H9 (cell line): ENCODE data around the gene TTYH2. TPM values are rescaled to one million over a fixed set of nuclear protein-coding genes. Genes with fewer than 3 reads are reported as not detected.

Experiments used
- DNase-seq: peaks from one replicate; pipeline ENCODE4 v3.0.0-alpha.2; 2017
- H2AFZ ChIP-seq: one replicate; pipeline ENCODE4 v1.6.1; 2013; ENCODE audit warnings: mild to moderate bottlenecking, low read length, control low read depth, moderate library complexity
- H2AK5ac ChIP-seq: 2 replicates; pipeline ENCODE4 v1.6.1; 2013; ENCODE audit warnings: low read length, control low read depth, mixed read lengths; ENCODE audit not compliant: insufficient read length
- H2BK120ac ChIP-seq: one replicate; pipeline ENCODE4 v1.6.1; 2013; ENCODE audit warnings: low read depth, mild to moderate bottlenecking, low read length, control low read depth, inconsistent platforms; ENCODE audit not compliant: poor library complexity, severe bottlenecking
- H2BK12ac ChIP-seq: 2 replicates; pipeline ENCODE4 v1.6.1; 2013; ENCODE audit warnings: low read length, control low read depth, mixed read lengths, low read depth; ENCODE audit not compliant: insufficient read length
- H2BK15ac ChIP-seq: 2 replicates; pipeline ENCODE4 v1.6.1; 2013; ENCODE audit warnings: low read depth, low read length, control low read depth
- H2BK20ac ChIP-seq: one replicate; pipeline ENCODE4 v1.6.1; 2013; ENCODE audit warnings: low read depth, mild to moderate bottlenecking, low read length, control low read depth, inconsistent platforms; ENCODE audit not compliant: poor library complexity, severe bottlenecking
- H2BK5ac ChIP-seq: 2 replicates; pipeline ENCODE4 v1.6.1; 2013; ENCODE audit warnings: low read length, control low read depth, mixed read lengths; ENCODE audit not compliant: insufficient read length
- H3K14ac ChIP-seq: 2 replicates; pipeline ENCODE4 v1.6.1; 2013; ENCODE audit warnings: low read length, control low read depth; ENCODE audit not compliant: insufficient read depth
- H3K18ac ChIP-seq: 2 replicates; pipeline ENCODE4 v1.6.1; 2013; ENCODE audit warnings: low read depth, mild to moderate bottlenecking, mixed read lengths, low read length, control low read depth; ENCODE audit not compliant: insufficient read length
- H3K23ac ChIP-seq: 2 replicates; pipeline ENCODE4 v1.6.1; 2013; ENCODE audit warnings: low read length, control low read depth, mixed read lengths, low read depth; ENCODE audit not compliant: insufficient read length
- H3K23me2 ChIP-seq: 2 replicates; pipeline ENCODE4 v1.6.1; 2013; ENCODE audit warnings: low read depth, mild to moderate bottlenecking, mixed read lengths, low read length, control low read depth; ENCODE audit not compliant: insufficient read length, poor library complexity, severe bottlenecking
- H3K27ac ChIP-seq: 2 replicates; pipeline ENCODE4 v1.5.1; 2013; ENCODE audit warnings: low read length, control low read depth, mixed read lengths, low read depth; ENCODE audit not compliant: insufficient read length
- H3K27me3 ChIP-seq: 2 replicates; pipeline ENCODE4 v1.6.1; 2013; ENCODE audit warnings: low read length, control low read depth, inconsistent platforms; ENCODE audit not compliant: insufficient read depth
- H3K4ac ChIP-seq: 2 replicates; pipeline ENCODE4 v1.6.1; 2013; ENCODE audit warnings: low read depth, mild to moderate bottlenecking, control low read depth, inconsistent platforms, low read length, moderate library complexity
- H3K4me1 ChIP-seq: 2 replicates; pipeline ENCODE4 v1.6.1; 2013; ENCODE audit warnings: low read length, control low read depth, inconsistent platforms; ENCODE audit not compliant: insufficient read depth
- H3K4me2 ChIP-seq: 2 replicates; pipeline ENCODE4 v1.6.1; 2013; ENCODE audit warnings: low read length, control low read depth, mixed read lengths; ENCODE audit not compliant: insufficient read length, insufficient read depth
- H3K56ac ChIP-seq: 2 replicates; pipeline ENCODE4 v1.6.1; 2013; ENCODE audit warnings: low read depth, mild to moderate bottlenecking, mixed read lengths, low read length, control low read depth; ENCODE audit not compliant: insufficient read length
- H3K79me1 ChIP-seq: 2 replicates; pipeline ENCODE4 v1.6.1; 2013; ENCODE audit warnings: low read depth, mild to moderate bottlenecking, moderate library complexity, low read length, control low read depth, inconsistent platforms; ENCODE audit not compliant: insufficient read depth, poor library complexity, severe bottlenecking
- H3K79me2 ChIP-seq: 2 replicates; pipeline ENCODE4 v1.6.1; 2013; ENCODE audit warnings: low read length, control low read depth, inconsistent platforms; ENCODE audit not compliant: insufficient read depth
- H3K9ac ChIP-seq: 2 replicates; pipeline ENCODE4 v1.6.1; 2013; ENCODE audit warnings: low read length, control low read depth, mixed read lengths; ENCODE audit not compliant: insufficient read length; ENCODE audit errors: extremely low read depth
- H3K9me3 ChIP-seq: one replicate; pipeline ENCODE4 v1.6.1; 2013; ENCODE audit warnings: low read depth, low read length, inconsistent platforms; ENCODE audit not compliant: control insufficient read depth
- H3T11ph ChIP-seq: one replicate; pipeline ENCODE4 v1.6.1; 2013; ENCODE audit warnings: mild to moderate bottlenecking, low read length, control low read depth, inconsistent platforms
- H4K20me1 ChIP-seq: one replicate; pipeline ENCODE4 v1.6.1; 2013; ENCODE audit not compliant: control insufficient read depth, insufficient read length, insufficient read depth
- H4K5ac ChIP-seq: 2 replicates; pipeline ENCODE4 v1.6.1; 2013; ENCODE audit warnings: low read depth, mild to moderate bottlenecking, mixed read lengths, low read length, control low read depth; ENCODE audit not compliant: insufficient read length
- H4K8ac ChIP-seq: replicated peaks from 2 replicates; pipeline ENCODE4 v1.6.1; 2013; ENCODE audit warnings: low read length, control low read depth, mixed read lengths, low read depth; ENCODE audit not compliant: insufficient read length
- H4K91ac ChIP-seq: 2 replicates; pipeline ENCODE4 v1.6.1; 2013; ENCODE audit warnings: low read depth, mild to moderate bottlenecking, moderate library complexity, mixed read lengths, low read length, control low read depth; ENCODE audit not compliant: insufficient read length
- H3K27ac Mint-ChIP-seq, 3 experiments: 2 replicates in 2 of 3; 3 replicates in 1 of 3; pipeline ENCODE4 v1.8.0; 2020 to 2021; ENCODE audit warnings: mixed read lengths in 3 of 3, mild to moderate bottlenecking in 1 of 3, moderate library complexity in 1 of 3
- H3K27me3 Mint-ChIP-seq: 2 replicates; pipeline ENCODE4 v1.8.0; 2021; ENCODE audit warnings: low read depth, mild to moderate bottlenecking, moderate library complexity, mixed read lengths
- H3K36me3 Mint-ChIP-seq, 3 experiments: 2 replicates in 2 of 3; 3 replicates in 1 of 3; pipeline ENCODE4 v1.8.0; 2020 to 2021; ENCODE audit warnings: low read depth in 3 of 3, mixed read lengths in 3 of 3; ENCODE audit not compliant: insufficient read depth in 1 of 3
- H3K4me1 Mint-ChIP-seq, 2 experiments: 2 replicates each; pipeline ENCODE4 v1.8.0; 2020; ENCODE audit warnings: mixed read lengths in 2 of 2
- H3K4me3 Mint-ChIP-seq, 2 experiments: 2 replicates in 1 of 2; 3 replicates in 1 of 2; pipeline ENCODE4 v1.8.0; 2020 to 2021; ENCODE audit warnings: mild to moderate bottlenecking in 2 of 2, mixed read lengths in 2 of 2, moderate library complexity in 1 of 2
- H3K9me3 Mint-ChIP-seq, 2 experiments: 2 replicates in 1 of 2; 3 replicates in 1 of 2; pipeline ENCODE4 v1.8.0; 2020; ENCODE audit warnings: mild to moderate bottlenecking in 2 of 2, mixed read lengths in 2 of 2, moderate library complexity in 1 of 2
- WGBS: extraction: QIAGEN DNeasy Blood & Tissue Kit; methylation state at CpG from one replicate; pipeline ENCODE4 v1.1.7; 2013; ENCODE audit warnings: missing lambda C conversion rate, low lambda C conversion rate, mixed read lengths; ENCODE audit not compliant: insufficient read length; ENCODE audit errors: extremely low coverage; 5-methylcytosine and 5-hydroxymethylcytosine counted together
- total RNA-seq: library from RNA; stranded (reverse); gene quantifications from 2 replicates; pipeline ENCODE4 v1.2.1, GENCODE V29; 2021
- TF ChIP-seq, protein P1 (sequence below): fragments of 200-600 bp; sonication (generic); conservative IDR thresholded peaks from 3 replicates; pipeline ENCODE4 v1.8.0; 2021; ENCODE audit warnings: antibody characterized with exemption, mild to moderate bottlenecking

TTYH2 gene
- total RNA-seq, 1 experiment from 2014 or later: 1.6 TPM

DNA sequence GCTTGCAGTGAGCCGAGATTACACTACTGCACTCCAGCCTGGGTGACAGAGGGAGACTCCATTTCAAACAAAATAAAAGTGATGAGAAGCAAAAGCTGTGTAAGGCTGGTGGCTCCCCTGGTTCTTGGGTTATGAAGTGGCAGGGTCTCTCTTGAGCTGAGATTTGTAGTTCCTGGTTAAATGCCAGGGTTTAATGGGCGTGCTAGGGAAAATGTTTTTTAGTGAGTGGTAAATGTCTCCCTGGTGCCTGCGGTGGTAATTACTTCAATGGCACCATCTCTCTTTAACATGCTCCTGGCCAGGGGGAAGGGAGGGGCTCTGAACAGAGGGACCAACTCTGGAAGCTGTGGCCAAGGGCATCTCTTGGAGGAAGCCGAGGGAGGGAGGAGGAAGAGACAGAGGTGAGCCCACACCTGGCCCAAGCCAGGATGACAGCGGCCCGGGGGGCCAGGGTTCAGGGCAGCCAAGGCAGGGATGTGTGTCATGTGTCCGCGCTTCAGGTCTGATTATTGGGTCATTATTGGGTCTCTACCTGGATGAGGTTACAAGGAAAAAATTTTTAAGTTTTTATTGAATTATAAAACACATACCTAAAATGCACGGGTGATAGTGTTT, 27.7 kb upstream of the TTYH2 start:
- H3K79me2 ChIP-seq: no peaks in the 10 kb centered on the region
- H3K23me2 ChIP-seq: no peaks in the 10 kb centered on the region
- TF ChIP-seq, protein P1, sequence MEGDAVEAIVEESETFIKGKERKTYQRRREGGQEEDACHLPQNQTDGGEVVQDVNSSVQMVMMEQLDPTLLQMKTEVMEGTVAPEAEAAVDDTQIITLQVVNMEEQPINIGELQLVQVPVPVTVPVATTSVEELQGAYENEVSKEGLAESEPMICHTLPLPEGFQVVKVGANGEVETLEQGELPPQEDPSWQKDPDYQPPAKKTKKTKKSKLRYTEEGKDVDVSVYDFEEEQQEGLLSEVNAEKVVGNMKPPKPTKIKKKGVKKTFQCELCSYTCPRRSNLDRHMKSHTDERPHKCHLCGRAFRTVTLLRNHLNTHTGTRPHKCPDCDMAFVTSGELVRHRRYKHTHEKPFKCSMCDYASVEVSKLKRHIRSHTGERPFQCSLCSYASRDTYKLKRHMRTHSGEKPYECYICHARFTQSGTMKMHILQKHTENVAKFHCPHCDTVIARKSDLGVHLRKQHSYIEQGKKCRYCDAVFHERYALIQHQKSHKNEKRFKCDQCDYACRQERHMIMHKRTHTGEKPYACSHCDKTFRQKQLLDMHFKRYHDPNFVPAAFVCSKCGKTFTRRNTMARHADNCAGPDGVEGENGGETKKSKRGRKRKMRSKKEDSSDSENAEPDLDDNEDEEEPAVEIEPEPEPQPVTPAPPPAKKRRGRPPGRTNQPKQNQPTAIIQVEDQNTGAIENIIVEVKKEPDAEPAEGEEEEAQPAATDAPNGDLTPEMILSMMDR: no peak
- H3K4ac ChIP-seq: no peak overlapping the region
- H2AFZ ChIP-seq: no peak overlapping the region
- no peak overlapping the region for H2BK120ac ChIP-seq
- H2BK12ac ChIP-seq: no peak overlapping the region
- H3T11ph ChIP-seq: no peak overlapping the region
- DNase-seq: no peak
- no peak overlapping the region for H4K91ac ChIP-seq
- H3K14ac ChIP-seq: no peak overlapping the region
- no peaks in the 10 kb centered on the region; a peak in 3 of 5 replicates for H3K9me3 Mint-ChIP-seq
- no peak overlapping the region for H2BK15ac ChIP-seq
- no peaks in the 10 kb centered on the region for H3K27me3 ChIP-seq
- H3K4me3 Mint-ChIP-seq: no peak overlapping the region; a peak in 1 of 5 replicates
- no peak overlapping the region for H2BK5ac ChIP-seq
- no peaks in the 10 kb centered on the region for H3K4me1 ChIP-seq
- no CpG with 5 or more reads among the region's 9 CpGs for WGBS
- no peak overlapping the region for H3K27ac Mint-ChIP-seq
- H3K9ac ChIP-seq: no peak overlapping the region
- H3K4me2 ChIP-seq: no peak overlapping the region
- peaks cover 4% of the 10 kb centered on the region for H4K20me1 ChIP-seq
- no peak overlapping the region for H4K8ac ChIP-seq
- no peaks in the 10 kb centered on the region for H3K79me1 ChIP-seq
- no peak overlapping the region for H2AK5ac ChIP-seq
- H2BK20ac ChIP-seq: no peak overlapping the region
- H3K56ac ChIP-seq: no peak overlapping the region
- H3K27ac ChIP-seq: no peak overlapping the region
- no peak overlapping the region for H3K23ac ChIP-seq
- no peaks in the 10 kb centered on the region for H3K36me3 Mint-ChIP-seq
- no peaks in the 10 kb centered on the region for H3K9me3 ChIP-seq
- no peak overlapping the region for H4K5ac ChIP-seq
- peaks cover 11 to 41% of the 10 kb centered on the region in 2 experiments for H3K4me1 Mint-ChIP-seq
- H3K18ac ChIP-seq: no peak overlapping the region
- peaks cover 9% of the 10 kb centered on the region for H3K27me3 Mint-ChIP-seq
